ENCODE measurements around the gene FOXP4. TPM values are rescaled to one million over a fixed set of nuclear protein-coding genes. Genes with fewer than 3 reads are reported as not detected.

Gene FOXP4
- total and polyA plus RNA-seq, 2 of the 13 experiments (the other 11 are each of a cell fraction or from before 2014, with no cell fraction given): 11.0 to 12.4 TPM

- no peak for TF ChIP-seq JUN (CRISPR knock-in tag; IDR thresholded peaks at IDR 0.05)
- TF ChIP-seq RXRB (CRISPR knock-in tag; IDR thresholded peaks at IDR 0.05; ENCODE audit: borderline replicate concordance): no peak
- TF ChIP-seq ZNF598 (CRISPR knock-in tag; IDR thresholded peaks at IDR 0.05; ENCODE audit: borderline replicate concordance): no peak
- peak; percentile 68 for TF ChIP-seq SP4 (CRISPR knock-in tag; IDR thresholded peaks at IDR 0.05)
- no peak for TF ChIP-seq HES4 (CRISPR knock-in tag; IDR thresholded peaks at IDR 0.05; ENCODE audit: borderline replicate concordance)
- TF ChIP-seq MYPOP (CRISPR knock-in tag; IDR thresholded peaks at IDR 0.05): no peak
- TF ChIP-seq ARID2 (CRISPR knock-in tag; IDR thresholded peaks at IDR 0.05; ENCODE audit: borderline replicate concordance): no peak
- no peak for TF ChIP-seq ZNF672 (CRISPR knock-in tag; IDR thresholded peaks at IDR 0.05)
- no peak for TF ChIP-seq POLR2AphosphoS2 (IDR thresholded peaks at IDR 0.05; ENCODE audit: low read depth, low read length)
- TF ChIP-seq ZNF772 (CRISPR knock-in tag; IDR thresholded peaks at IDR 0.05): peak; percentile 55; the same call in 1 of the 2 replicates
- peak; percentile 80 for TF ChIP-seq ZNF605 (CRISPR knock-in tag; IDR thresholded peaks at IDR 0.05)
- TF ChIP-seq ZNF160 (CRISPR knock-in tag; IDR thresholded peaks at IDR 0.05): no peak
- no peak for TF ChIP-seq ISL2 (CRISPR knock-in tag; IDR thresholded peaks at IDR 0.05)
- TF ChIP-seq GABPA (IDR thresholded peaks at IDR 0.05; ENCODE audit: low read depth, low read length): 0 out of 2 replicates have a peak, but pooled peaks have one; percentile 26
- TF ChIP-seq GABPA (CRISPR knock-in tag; IDR thresholded peaks at IDR 0.05; ENCODE audit: low read depth): peak; percentile 74
- no peak for TF ChIP-seq NFRKB (IDR thresholded peaks at IDR 0.05)
- TF ChIP-seq MATR3 (CRISPR knock-in tag; IDR thresholded peaks at IDR 0.05): no peak
- no peak for TF ChIP-seq HNRNPL (IDR thresholded peaks at IDR 0.05; ENCODE audit: low read depth, low read length)
- TF ChIP-seq GZF1 (CRISPR knock-in tag; IDR thresholded peaks at IDR 0.05): 0 out of 2 replicates have a peak, but pooled peaks have one; percentile 21
- TF ChIP-seq TRIM24 (CRISPR knock-in tag; IDR thresholded peaks at IDR 0.05): no peak
- TF ChIP-seq ETS1 (CRISPR knock-in tag; IDR thresholded peaks at IDR 0.05): no peak
- no peak for TF ChIP-seq ZBTB49 (CRISPR knock-in tag; IDR thresholded peaks at IDR 0.05; ENCODE audit: borderline replicate concordance)
- TF ChIP-seq PHF5A (CRISPR knock-in tag; IDR thresholded peaks at IDR 0.05; ENCODE audit: low read depth, unreplicated experiment): no peak
- no peak for TF ChIP-seq ZNF687 (CRISPR knock-in tag; IDR thresholded peaks at IDR 0.05)
These were observed 43.6 kb upstream of the FOXP4 start (continued) for GRCh38 chr6:41502566-41502916.

All from HepG2 (cell line).